ENCODE measurements around the gene MT1A. TPM values are rescaled to one million over a fixed set of nuclear protein-coding genes. Genes with fewer than 3 reads are reported as not detected.
A peak's percentile ranks its signal among the peaks of the same experiment; 100 is the strongest.

The MT1A gene
- polyA plus RNA-seq, 1 donor from 2014 or later: not detected

- TF ChIP-seq RAD21 (conservative IDR thresholded peaks at IDR 0.05): no peak
- peak; percentile 32 for TF ChIP-seq REST (IDR thresholded peaks at IDR 0.05; ENCODE audit: borderline replicate concordance)
- no peak within 1 kb of the TSS for H3K9ac ChIP-seq (ENCODE audit: low read length)
- H3K79me2 ChIP-seq (replicated peaks; ENCODE audit: insufficient read depth, low read length): no peaks in the 10 kb centered on the region
- peak within 1 kb of the TSS; percentile 62 for H3K4me3 ChIP-seq (ENCODE audit: low read length)
- H3K36me3 ChIP-seq (ENCODE audit: insufficient read depth, low read length): no peaks in the 10 kb centered on the region
- no peaks in the 10 kb centered on the region for H3K9me3 ChIP-seq (ENCODE audit: low read length)
- no peaks in the 10 kb centered on the region for H3F3A ChIP-seq (ENCODE audit: insufficient read depth, low read length, poor library complexity, severe bottlenecking)
- peak within 1 kb of the TSS; percentile 30 for H3K4me2 ChIP-seq (ENCODE audit: low read length)
- H2AFZ ChIP-seq (ENCODE audit: low read depth, low read length): no peak within 1 kb of the TSS
- H3K9me2 ChIP-seq (ENCODE audit: insufficient read depth, low read length): no peaks in the 10 kb centered on the region
- H3K27ac ChIP-seq (ENCODE audit: low read length): no peak within 1 kb of the TSS
- H3K27me3 ChIP-seq (ENCODE audit: insufficient read depth, low read depth, low read length): peaks cover 52% of the 10 kb centered on the region
- no peaks in the 10 kb centered on the region for H4K20me1 ChIP-seq (ENCODE audit: insufficient read depth)
Observed at GRCh38 chr16:56608043-56608875, 30.2 kb upstream of the MT1A start, which contains the start of gene MT2A. Gene MT2A (plus strand): TSS chr16:56608584. CDS start chr16:56608656, 72 bp downstream.

- Histone ChIP-seq H3F3A (ENCODE audit: insufficient read depth, low read length, poor library complexity, severe bottlenecking) (no peaks in the 10 kb centered on the region), H3K79me2 (replicated peaks; ENCODE audit: insufficient read depth, low read length) (no peaks in the 10 kb centered on the region), H2AFZ (ENCODE audit: low read depth, low read length) (no peak overlapping the region), H3K9ac (ENCODE audit: low read length) (no peak overlapping the region), H3K4me3 (ENCODE audit: low read length) (peak overlapping the region; percentile 62), H3K9me3 (ENCODE audit: low read length) (no peaks in the 10 kb centered on the region), H3K4me2 (ENCODE audit: low read length) (no peak overlapping the region), H4K20me1 (ENCODE audit: insufficient read depth) (no peaks in the 10 kb centered on the region), H3K9me2 (ENCODE audit: insufficient read depth, low read length) (no peaks in the 10 kb centered on the region), H3K36me3 (ENCODE audit: insufficient read depth, low read length) (no peaks in the 10 kb centered on the region), H3K27me3 (ENCODE audit: insufficient read depth, low read depth, low read length) (peaks cover 59% of the 10 kb centered on the region), H3K27ac (ENCODE audit: low read length) (no peak overlapping the region)
- no peak for TF ChIP-seq EZH2 (IDR thresholded peaks at IDR 0.05; ENCODE audit: borderline replicate concordance, insufficient read depth, low read length, poor library complexity, severe bottlenecking)
- no peak for TF ChIP-seq EP300 (conservative IDR thresholded peaks at IDR 0.05; ENCODE audit: poor library complexity, severe bottlenecking)
- TF ChIP-seq RAD21 (conservative IDR thresholded peaks at IDR 0.05): no peak
- TF ChIP-seq CTCF (IDR thresholded peaks at IDR 0.05; ENCODE audit: poor library complexity, severe bottlenecking): no peak
- TF ChIP-seq SMC3 (conservative IDR thresholded peaks at IDR 0.05; ENCODE audit: poor library complexity): no peak
- TF ChIP-seq MXI1 (conservative IDR thresholded peaks at IDR 0.05; ENCODE audit: poor library complexity, severe bottlenecking): no peak
- no peak for TF ChIP-seq TAF1 (IDR thresholded peaks at IDR 0.05; ENCODE audit: low read depth)
Observed at GRCh38 chr16:56608876-56609462, 29.5 kb upstream of the MT1A start.
